NB4 (cell line): Measurements from ENCODE around the gene MYO7B.

Source experiments
- CTCF ChIP-seq: IDR thresholded peaks from one replicate; pipeline ENCODE4 v1.5.1; 2012; ENCODE audit warnings: low read depth, low read length
- MAX ChIP-seq: IDR thresholded peaks from 2 replicates; pipeline ENCODE4 v1.6.1; 2011; ENCODE audit warnings: low read depth, low read length

DNA sequence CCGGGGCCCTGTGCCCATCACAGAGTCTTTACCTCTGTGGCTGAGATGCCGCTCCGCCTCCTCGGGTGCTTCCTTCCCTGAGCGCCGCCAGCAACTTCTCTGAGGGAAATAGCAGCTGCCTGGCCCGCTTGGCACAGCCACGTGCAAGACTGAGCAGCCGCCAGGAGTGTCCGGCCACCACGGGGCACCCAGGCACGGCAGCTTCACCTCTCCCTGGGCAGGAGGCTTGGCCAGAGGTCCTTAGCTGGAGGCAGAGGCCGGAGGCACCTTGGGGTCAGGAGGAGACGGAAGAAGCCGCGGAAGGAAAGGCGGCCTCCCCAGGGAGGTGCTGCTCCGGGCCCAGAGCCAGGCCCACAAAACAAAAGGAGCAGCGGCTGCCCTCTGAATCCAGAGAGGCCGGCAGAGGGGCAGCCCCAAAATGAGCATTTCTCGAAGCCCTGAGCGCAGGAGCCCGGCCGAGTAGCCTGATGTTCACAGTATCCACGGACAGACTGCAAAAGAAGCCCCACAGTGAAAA lies 145.9 kb downstream of the MYO7B start:
- TF ChIP-seq MAX, result no peak
- no peak for TF ChIP-seq CTCF
